HEK293 (cell line): ENCODE results near the gene S1PR1.
A peak's percentile ranks its signal among the peaks of the same experiment; 100 is the strongest.

Source experiments
- CTCF ChIA-PET: fragments of 350-600 bp; formaldehyde crosslinking; extraction: SDS; loops from one replicate; lab custom pipeline; 2021; ENCODE audit warnings: antibody characterized with exemption; lab: Yijun Ruan, JAX
- POLR2A ChIA-PET: fragments of 300-600 bp; formaldehyde crosslinking; extraction: SDS; loops from one replicate; lab custom pipeline; 2020; ENCODE audit warnings: antibody characterized with exemption, inconsistent platforms; lab: Yijun Ruan, JAX
- H3K27ac ChIP-seq: fragments of 200-500 bp; sonication (Bioruptor generic); 2 replicates; pipeline ENCODE4 v1.5.1; 2014; ENCODE audit warnings: low read depth, low read length, control low read depth, inconsistent platforms; ENCODE audit errors: extremely low read depth
- H3K36me3 ChIP-seq, 2 experiments: fragments of 200-500 bp in 1 of 2; sonication (Bioruptor generic) in 1 of 2; 1 replicate in 1 of 2; 2 replicates in 1 of 2; pipeline ENCODE4 v1.5.1; 2014 to 2017; ENCODE audit warnings: inconsistent platforms in 2 of 2, low read length in 2 of 2; ENCODE audit not compliant: control insufficient read depth in 2 of 2, insufficient read depth in 1 of 2
- H3K4me1 ChIP-seq: fragments of 200-500 bp; sonication (Bioruptor generic); 2 replicates; pipeline ENCODE4 v1.5.1; 2014; ENCODE audit warnings: mild to moderate bottlenecking, low read length, inconsistent platforms; ENCODE audit not compliant: control insufficient read depth, insufficient read depth
- H3K4me3 ChIP-seq: 2 replicates; pipeline ENCODE4 v1.5.1; 2011; ENCODE audit warnings: low read depth, mild to moderate bottlenecking, control low read depth, low read length, moderate library complexity
- H3K9me3 ChIP-seq: fragments of 200-500 bp; sonication (Bioruptor generic); 2 replicates; pipeline ENCODE4 v1.5.1; 2014; ENCODE audit warnings: low read depth, low read length, inconsistent platforms; ENCODE audit not compliant: control insufficient read depth, insufficient read depth
- SP2 ChIP-seq: fragments of 450-650 bp; formaldehyde crosslinking; IDR thresholded peaks from 2 replicates; pipeline ENCODE4 v1.5.1; 2016; ENCODE audit warnings: missing biosample characterization, missing genetic modification characterization
- SP3 ChIP-seq: fragments of 450-650 bp; formaldehyde crosslinking; IDR thresholded peaks from 2 replicates; pipeline ENCODE4 v1.5.1; 2016; ENCODE audit warnings: missing biosample characterization, missing genetic modification characterization
- ZNF133 ChIP-seq: fragments of 450-650 bp; formaldehyde crosslinking; IDR thresholded peaks from 2 replicates; pipeline ENCODE4 v1.5.1; 2016; ENCODE audit warnings: missing biosample characterization, missing genetic modification characterization
- ZNF174 ChIP-seq: fragments of 450-650 bp; formaldehyde crosslinking; IDR thresholded peaks from 2 replicates; pipeline ENCODE4 v1.5.0; 2017; ENCODE audit warnings: missing biosample characterization, mild to moderate bottlenecking, missing genetic modification characterization
- ZNF184 ChIP-seq: fragments of 450-650 bp; IDR thresholded peaks from 2 replicates; pipeline ENCODE4 v1.5.1; 2018; ENCODE audit warnings: missing biosample characterization, mild to moderate bottlenecking, missing genetic modification characterization
- ZNF341 ChIP-seq: fragments of 450-650 bp; formaldehyde crosslinking; IDR thresholded peaks from 2 replicates; pipeline ENCODE4; 2016; ENCODE audit warnings: low read depth, missing biosample characterization, missing genetic modification characterization
- ZNF501 ChIP-seq: fragments of 450-650 bp; formaldehyde crosslinking; IDR thresholded peaks from 2 replicates; pipeline ENCODE4 v1.5.1; 2016; ENCODE audit warnings: missing biosample characterization, missing genetic modification characterization
- ZNF530 ChIP-seq: fragments of 450-650 bp; formaldehyde crosslinking; IDR thresholded peaks from 2 replicates; pipeline ENCODE4 v1.5.1; 2016; ENCODE audit warnings: low read depth, missing biosample characterization, missing genetic modification characterization
- ZNF558 ChIP-seq: fragments of 450-650 bp; formaldehyde crosslinking; IDR thresholded peaks from 2 replicates; pipeline ENCODE4 v1.5.1; 2016; ENCODE audit warnings: missing biosample characterization, missing genetic modification characterization
- ZNF624 ChIP-seq: fragments of 450-650 bp; formaldehyde crosslinking; IDR thresholded peaks from 2 replicates; pipeline ENCODE4 v1.5.1; 2017; ENCODE audit warnings: missing biosample characterization, missing genetic modification characterization
- ZNF629 ChIP-seq: fragments of 450-650 bp; formaldehyde crosslinking; IDR thresholded peaks from 2 replicates; pipeline ENCODE4 v1.5.1; 2017; ENCODE audit warnings: missing biosample characterization, missing genetic modification characterization
- ZNF707 ChIP-seq: fragments of 450-650 bp; formaldehyde crosslinking; IDR thresholded peaks from 2 replicates; pipeline ENCODE4 v1.5.1; 2016; ENCODE audit warnings: missing biosample characterization, missing genetic modification characterization
- ZNF785 ChIP-seq: fragments of 450-650 bp; formaldehyde crosslinking; IDR thresholded peaks from 2 replicates; pipeline ENCODE4 v1.5.1; 2016; ENCODE audit warnings: missing biosample characterization, missing genetic modification characterization
- ZNF792 ChIP-seq: fragments of 450-650 bp; formaldehyde crosslinking; IDR thresholded peaks from 2 replicates; pipeline ENCODE4 v1.5.1; 2016; ENCODE audit warnings: missing biosample characterization, missing genetic modification characterization
- TF ChIP-seq, protein P1 (sequence below): fragments of 450-650 bp; formaldehyde crosslinking; IDR thresholded peaks from 2 replicates; pipeline ENCODE4; 2016; ENCODE audit warnings: missing biosample characterization, missing genetic modification characterization
- TF ChIP-seq, protein P2 (sequence below): fragments of 450-650 bp; formaldehyde crosslinking; IDR thresholded peaks from 2 replicates; pipeline ENCODE4 v1.5.1; 2016; ENCODE audit warnings: missing biosample characterization, missing genetic modification characterization
- TF ChIP-seq, protein P3 (sequence below): fragments of 450-650 bp; formaldehyde crosslinking; IDR thresholded peaks from 2 replicates; pipeline ENCODE4 v1.5.1; 2016; ENCODE audit warnings: missing biosample characterization, missing genetic modification characterization
- TF ChIP-seq, protein P4 (sequence below): fragments of 450-650 bp; formaldehyde crosslinking; IDR thresholded peaks from 2 replicates; pipeline ENCODE4 v1.5.1; 2016; ENCODE audit warnings: missing biosample characterization, missing genetic modification characterization
- TF ChIP-seq, protein P5 (sequence below): fragments of 450-650 bp; formaldehyde crosslinking; IDR thresholded peaks from 2 replicates; pipeline ENCODE4 v1.5.1; 2016; ENCODE audit warnings: missing biosample characterization, missing genetic modification characterization
- TF ChIP-seq, protein P6 (sequence below): fragments of 450-650 bp; formaldehyde crosslinking; IDR thresholded peaks from 2 replicates; pipeline ENCODE4 v1.5.1; 2016; ENCODE audit warnings: missing biosample characterization, missing genetic modification characterization

S1PR1 gene

DNA sequence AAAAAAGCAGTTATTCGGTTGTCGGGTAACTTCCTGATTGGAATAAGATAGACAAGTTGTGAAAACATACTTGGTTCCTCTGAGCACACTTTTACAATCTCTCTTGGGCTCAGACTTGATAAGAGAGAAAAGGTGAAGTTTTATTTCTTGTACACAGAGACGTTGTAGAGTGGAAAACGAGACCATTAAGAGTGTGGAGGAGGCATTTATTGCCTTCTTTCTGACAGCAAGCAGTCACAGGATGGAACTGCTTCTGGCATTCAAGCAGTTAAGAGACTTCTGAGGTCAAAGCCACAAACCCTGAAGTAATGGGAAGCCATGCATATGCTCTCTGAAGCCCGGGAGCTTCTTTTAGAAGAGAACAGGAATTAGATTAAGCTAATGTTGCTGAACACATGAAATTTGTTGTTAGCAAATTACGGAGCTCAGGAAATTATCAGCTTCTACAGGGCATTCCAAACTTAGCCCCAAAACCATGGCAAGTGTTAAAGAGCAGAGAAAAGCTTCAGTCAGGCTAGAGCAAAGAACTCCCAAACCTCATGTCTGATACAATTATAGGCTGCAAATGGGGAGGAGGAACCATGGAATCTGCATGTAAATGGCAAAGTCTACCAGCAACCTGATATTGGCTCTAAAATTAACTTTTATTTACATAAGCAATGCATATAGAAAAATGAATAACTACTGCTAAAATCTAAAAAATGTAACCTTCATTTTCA, 26.0 kb downstream of the S1PR1 start (continued):
- TF ChIP-seq, protein P1, sequence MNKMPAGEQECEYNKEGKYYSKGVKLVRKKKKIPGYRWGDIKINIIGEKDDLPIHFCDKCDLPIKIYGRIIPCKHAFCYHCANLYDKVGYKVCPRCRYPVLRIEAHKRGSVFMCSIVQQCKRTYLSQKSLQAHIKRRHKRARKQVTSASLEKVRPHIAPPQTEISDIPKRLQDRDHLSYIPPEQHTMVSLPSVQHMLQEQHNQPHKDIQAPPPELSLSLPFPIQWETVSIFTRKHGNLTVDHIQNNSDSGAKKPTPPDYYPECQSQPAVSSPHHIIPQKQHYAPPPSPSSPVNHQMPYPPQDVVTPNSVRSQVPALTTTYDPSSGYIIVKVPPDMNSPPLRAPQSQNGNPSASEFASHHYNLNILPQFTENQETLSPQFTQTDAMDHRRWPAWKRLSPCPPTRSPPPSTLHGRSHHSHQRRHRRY (tag by site-specific recombination) = no peak

DNA sequence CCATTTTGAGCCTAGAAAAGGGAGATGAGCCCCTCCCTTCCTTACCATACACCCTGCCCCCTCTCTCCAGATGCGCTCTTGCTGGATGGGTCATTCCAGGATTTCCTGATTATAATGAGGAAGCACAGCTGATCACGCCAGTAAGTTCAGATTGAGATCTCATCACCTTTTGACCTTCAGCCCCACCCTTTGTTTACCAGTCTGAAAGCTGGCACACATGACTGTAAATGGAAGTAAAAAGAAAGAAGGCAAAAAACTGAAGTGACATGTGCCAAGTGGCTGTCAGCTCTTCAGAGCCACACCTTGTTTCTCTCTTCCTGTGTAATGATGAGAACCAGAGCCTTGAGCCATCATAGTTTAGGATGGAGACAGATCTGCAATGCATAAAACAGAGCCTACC, 27.9 kb downstream of the S1PR1 start:
- TF ChIP-seq ZNF133 (tag by site-specific recombination) (no peak), SP3 (tag by site-specific recombination) (no peak), ZNF174 (tag by site-specific recombination) (no peak), ZNF184 (no peak)
- TF ChIP-seq, protein P2, sequence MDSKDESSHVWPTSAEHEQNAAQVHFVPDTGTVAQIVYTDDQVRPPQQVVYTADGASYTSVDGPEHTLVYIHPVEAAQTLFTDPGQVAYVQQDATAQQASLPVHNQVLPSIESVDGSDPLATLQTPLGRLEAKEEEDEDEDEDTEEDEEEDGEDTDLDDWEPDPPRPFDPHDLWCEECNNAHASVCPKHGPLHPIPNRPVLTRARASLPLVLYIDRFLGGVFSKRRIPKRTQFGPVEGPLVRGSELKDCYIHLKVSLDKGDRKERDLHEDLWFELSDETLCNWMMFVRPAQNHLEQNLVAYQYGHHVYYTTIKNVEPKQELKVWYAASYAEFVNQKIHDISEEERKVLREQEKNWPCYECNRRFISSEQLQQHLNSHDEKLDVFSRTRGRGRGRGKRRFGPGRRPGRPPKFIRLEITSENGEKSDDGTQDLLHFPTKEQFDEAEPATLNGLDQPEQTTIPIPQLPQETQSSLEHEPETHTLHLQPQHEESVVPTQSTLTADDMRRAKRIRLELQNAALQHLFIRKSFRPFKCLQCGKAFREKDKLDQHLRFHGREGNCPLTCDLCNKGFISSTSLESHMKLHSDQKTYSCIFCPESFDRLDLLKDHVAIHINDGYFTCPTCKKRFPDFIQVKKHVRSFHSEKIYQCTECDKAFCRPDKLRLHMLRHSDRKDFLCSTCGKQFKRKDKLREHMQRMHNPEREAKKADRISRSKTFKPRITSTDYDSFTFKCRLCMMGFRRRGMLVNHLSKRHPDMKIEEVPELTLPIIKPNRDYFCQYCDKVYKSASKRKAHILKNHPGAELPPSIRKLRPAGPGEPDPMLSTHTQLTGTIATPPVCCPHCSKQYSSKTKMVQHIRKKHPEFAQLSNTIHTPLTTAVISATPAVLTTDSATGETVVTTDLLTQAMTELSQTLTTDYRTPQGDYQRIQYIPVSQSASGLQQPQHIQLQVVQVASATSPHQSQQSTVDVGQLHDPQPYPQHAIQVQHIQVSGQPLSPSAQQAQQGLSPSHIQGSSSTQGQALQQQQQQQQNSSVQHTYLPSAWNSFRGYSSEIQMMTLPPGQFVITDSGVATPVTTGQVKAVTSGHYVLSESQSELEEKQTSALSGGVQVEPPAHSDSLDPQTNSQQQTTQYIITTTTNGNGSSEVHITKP (tag by site-specific recombination) = 0 out of 2 replicates have a peak, but pooled peaks have one; percentile 28
- Histone ChIP-seq H3K9me3 (no peaks in the 10 kb centered on the region), H3K4me1 (0 out of 2 replicates have a peak, but pooled peaks cover 5% of the 10 kb centered on the region), H3K36me3 (no peaks in the 10 kb centered on the region), H3K4me3 (no peak overlapping the region), H3K27ac (no peak overlapping the region)
- ChIA-PET POLR2A (no interaction called here), CTCF (no interaction called here)

DNA sequence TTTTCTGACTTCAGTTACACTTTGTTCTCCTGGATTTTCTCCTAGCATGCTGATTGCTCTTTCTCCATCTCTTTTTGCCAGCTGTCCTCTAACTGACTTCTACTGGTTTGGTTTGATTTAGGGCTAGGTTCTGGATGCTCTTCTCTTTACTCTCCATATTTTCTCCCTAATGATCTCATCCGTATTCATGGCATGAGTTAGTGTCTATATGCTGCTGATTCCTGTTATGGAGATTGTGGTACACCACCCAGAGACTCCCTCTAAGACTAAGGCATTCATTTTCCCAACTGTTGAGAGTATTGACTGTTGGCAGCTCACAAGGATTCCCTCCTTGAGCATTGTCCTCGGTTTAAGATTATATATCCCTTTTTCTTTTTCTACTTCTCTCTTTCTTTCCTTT, 28.9 kb downstream of the S1PR1 start:
- ChIA-PET POLR2A (no interaction called here), CTCF (interaction anchor here (0.6 kb wide), 1 partner anchor 32 kb away, joined by 3 read pairs; no protein-coding TSS in a partner anchor)
- Histone ChIP-seq H3K4me3 (no peak overlapping the region), H3K36me3 (no peaks in the 10 kb centered on the region), H3K27ac (no peak overlapping the region), H3K9me3 (no peaks in the 10 kb centered on the region), H3K4me1 (0 out of 2 replicates have a peak, but pooled peaks cover 5% of the 10 kb centered on the region)
- TF ChIP-seq, protein P3, sequence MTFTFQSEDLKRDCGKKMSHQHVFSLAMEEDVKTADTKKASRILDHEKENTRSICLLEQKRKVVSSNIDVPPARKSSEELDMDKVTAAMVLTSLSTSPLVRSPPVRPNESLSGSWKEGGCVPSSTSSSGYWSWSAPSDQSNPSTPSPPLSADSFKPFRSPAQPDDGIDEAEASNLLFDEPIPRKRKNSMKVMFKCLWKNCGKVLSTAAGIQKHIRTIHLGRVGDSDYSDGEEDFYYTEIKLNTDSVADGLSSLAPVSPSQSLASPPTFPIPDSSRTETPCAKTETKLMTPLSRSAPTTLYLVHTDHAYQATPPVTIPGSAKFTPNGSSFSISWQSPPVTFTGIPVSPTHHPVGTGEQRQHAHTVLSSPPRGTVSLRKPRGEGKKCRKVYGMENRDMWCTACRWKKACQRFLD (tag by site-specific recombination) = no peak
- TF ChIP-seq ZNF792 (tag by site-specific recombination) (no peak), ZNF785 (tag by site-specific recombination) (no peak), ZNF530 (no peak), SP2 (tag by site-specific recombination) (no peak), ZNF501 (tag by site-specific recombination) (no peak), ZNF707 (tag by site-specific recombination) (no peak), ZNF558 (no peak), ZNF629 (tag by site-specific recombination) (no peak), ZNF624 (no peak), ZNF341 (tag by site-specific recombination) (no peak)
- TF ChIP-seq, protein P4, sequence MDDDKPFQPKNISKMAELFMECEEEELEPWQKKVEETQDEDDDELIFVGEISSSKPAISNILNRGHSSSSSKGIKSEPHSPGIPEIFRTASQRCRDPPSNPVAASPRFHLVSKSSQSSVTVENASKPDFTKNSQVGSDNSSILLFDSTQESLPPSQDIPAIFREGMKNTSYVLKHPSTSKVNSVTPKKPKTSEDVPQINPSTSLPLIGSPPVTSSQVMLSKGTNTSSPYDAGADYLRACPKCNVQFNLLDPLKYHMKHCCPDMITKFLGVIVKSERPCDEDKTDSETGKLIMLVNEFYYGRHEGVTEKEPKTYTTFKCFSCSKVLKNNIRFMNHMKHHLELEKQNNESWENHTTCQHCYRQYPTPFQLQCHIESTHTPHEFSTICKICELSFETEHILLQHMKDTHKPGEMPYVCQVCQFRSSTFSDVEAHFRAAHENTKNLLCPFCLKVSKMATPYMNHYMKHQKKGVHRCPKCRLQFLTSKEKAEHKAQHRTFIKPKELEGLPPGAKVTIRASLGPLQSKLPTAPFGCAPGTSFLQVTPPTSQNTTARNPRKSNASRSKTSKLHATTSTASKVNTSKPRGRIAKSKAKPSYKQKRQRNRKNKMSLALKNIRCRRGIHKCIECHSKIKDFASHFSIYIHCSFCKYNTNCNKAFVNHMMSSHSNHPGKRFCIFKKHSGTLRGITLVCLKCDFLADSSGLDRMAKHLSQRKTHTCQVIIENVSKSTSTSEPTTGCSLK = no peak
- TF ChIP-seq, protein P5, sequence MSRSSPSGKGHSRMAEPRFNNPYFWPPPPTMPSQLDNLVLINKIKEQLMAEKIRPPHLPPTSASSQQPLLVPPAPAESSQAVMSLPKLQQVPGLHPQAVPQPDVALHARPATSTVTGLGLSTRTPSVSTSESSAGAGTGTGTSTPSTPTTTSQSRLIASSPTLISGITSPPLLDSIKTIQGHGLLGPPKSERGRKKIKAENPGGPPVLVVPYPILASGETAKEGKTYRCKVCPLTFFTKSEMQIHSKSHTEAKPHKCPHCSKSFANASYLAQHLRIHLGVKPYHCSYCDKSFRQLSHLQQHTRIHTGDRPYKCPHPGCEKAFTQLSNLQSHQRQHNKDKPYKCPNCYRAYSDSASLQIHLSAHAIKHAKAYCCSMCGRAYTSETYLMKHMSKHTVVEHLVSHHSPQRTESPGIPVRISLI (tag by site-specific recombination) = no peak
- TF ChIP-seq, protein P6, sequence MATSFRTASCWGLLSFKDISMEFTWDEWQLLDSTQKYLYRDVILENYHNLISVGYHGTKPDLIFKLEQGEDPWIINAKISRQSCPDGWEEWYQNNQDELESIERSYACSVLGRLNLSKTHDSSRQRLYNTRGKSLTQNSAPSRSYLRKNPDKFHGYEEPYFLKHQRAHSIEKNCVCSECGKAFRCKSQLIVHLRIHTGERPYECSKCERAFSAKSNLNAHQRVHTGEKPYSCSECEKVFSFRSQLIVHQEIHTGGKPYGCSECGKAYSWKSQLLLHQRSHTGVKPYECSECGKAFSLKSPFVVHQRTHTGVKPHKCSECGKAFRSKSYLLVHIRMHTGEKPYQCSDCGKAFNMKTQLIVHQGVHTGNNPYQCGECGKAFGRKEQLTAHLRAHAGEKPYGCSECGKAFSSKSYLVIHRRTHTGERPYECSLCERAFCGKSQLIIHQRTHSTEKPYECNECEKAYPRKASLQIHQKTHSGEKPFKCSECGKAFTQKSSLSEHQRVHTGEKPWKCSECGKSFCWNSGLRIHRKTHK (tag by site-specific recombination) = no peak
